ENCODE measurements around the gene CRYGN. TPM values are rescaled to one million over a fixed set of nuclear protein-coding genes. Genes with fewer than 3 reads are reported as not detected.
A peak's percentile ranks its signal among the peaks of the same experiment; 100 is the strongest.

Gene CRYGN
- total RNA-seq, 4 donors from 2014 or later, result not detected

- H3K27me3 ChIP-seq, result no peaks in the 10 kb centered on the region
- H3K36me3 ChIP-seq, result no peaks in the 10 kb centered on the region
- H3K9me3 ChIP-seq, result no peaks in the 10 kb centered on the region
- TF ChIP-seq CTCF (IDR thresholded peaks at IDR 0.05) (peak in 2 of 6 experiments; percentile 11), POLR2A (IDR thresholded peaks at IDR 0.05) (no peak)
- peaks cover 0 to 6% (median 0%) of the 10 kb centered on the region in 4 donors for H3K4me1 ChIP-seq
- H3K27ac ChIP-seq, result peak overlapping the region in 1 of 4 donors; percentile 38
- DNase-seq, result peak in 1 of 3 donors; percentile 28
- no peak overlapping the region for H3K4me3 ChIP-seq
Observed at GRCh38 chr7:151432658-151433521, 7.1 kb downstream of the CRYGN start.

GRCh38 chr7:151431768-151432311 is 8.1 kb downstream of the CRYGN start:
- Histone ChIP-seq H3K4me3 (no peak overlapping the region), H3K36me3 (no peaks in the 10 kb centered on the region), H3K9me3 (no peaks in the 10 kb centered on the region), H3K27ac (no peak overlapping the region), H3K4me1 (peaks cover 0 to 6% (median 0%) of the 10 kb centered on the region in 4 donors), H3K27me3 (no peaks in the 10 kb centered on the region)
- DNase-seq, result no peak
- no peak for TF ChIP-seq POLR2A (IDR thresholded peaks at IDR 0.05)
- TF ChIP-seq CTCF (IDR thresholded peaks at IDR 0.05), result no peak

GRCh38 chr7:151431281-151431767 is 8.6 kb downstream of the CRYGN start:
- no peak for TF ChIP-seq CTCF (IDR thresholded peaks at IDR 0.05)
- no peak for TF ChIP-seq POLR2A (IDR thresholded peaks at IDR 0.05)
- H3K27ac ChIP-seq, result no peak overlapping the region

DNA sequence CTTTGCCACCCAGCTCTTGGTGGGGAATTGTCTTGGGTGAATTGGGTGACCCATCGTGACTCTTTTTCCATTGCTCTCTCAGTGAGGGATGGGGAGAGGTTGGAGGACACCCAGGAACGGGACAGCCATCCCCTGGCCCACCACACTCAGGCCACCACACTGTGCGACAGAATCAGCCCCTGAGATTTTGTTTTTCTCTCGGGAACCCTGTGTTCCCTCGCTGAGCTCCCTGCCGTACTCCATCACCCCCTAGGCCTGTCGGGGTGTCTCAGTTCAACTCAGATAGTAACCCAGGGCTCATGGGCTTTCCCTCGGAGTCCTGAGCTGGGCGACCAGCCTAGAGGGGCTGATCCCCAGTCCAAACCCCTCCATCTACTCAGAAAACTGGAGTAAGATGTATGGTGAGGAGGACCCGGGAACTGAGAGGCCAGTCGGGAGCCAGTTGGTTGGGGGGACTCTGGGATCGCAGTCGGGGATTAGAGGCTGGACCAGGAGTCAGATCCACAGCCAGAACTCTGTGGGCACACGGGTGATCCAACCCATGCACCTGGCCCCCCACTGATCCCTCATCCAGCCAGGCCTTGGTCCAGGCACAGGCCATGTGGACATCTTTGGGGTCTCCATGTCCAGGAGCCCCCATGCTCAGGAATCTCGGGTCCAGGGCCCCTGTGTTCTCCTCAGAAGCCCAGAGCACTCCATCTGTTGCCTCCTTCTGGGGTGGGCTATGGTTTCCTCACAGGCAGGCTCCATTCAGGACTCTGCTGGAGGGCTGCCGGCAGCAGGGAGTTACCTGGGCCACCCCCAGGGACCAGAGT is 9.3 kb downstream of the CRYGN start:
- no peak for TF ChIP-seq CTCF (IDR thresholded peaks at IDR 0.05)
- no peak for TF ChIP-seq POLR2A (IDR thresholded peaks at IDR 0.05)
- Histone ChIP-seq H3K4me3 (no peak overlapping the region), H3K36me3 (no peaks in the 10 kb centered on the region), H3K27me3 (no peaks in the 10 kb centered on the region), H3K4me1 (peaks cover 0 to 6% (median 0%) of the 10 kb centered on the region in 4 donors), H3K27ac (no peak overlapping the region), H3K9me3 (no peaks in the 10 kb centered on the region)
- DNase-seq, result no peak

More at GRCh38 chr7:151431281-151431767, 8.6 kb downstream of the CRYGN start:
- Histone ChIP-seq H3K27me3 (no peaks in the 10 kb centered on the region), H3K9me3 (no peaks in the 10 kb centered on the region), H3K4me3 (no peak overlapping the region), H3K36me3 (no peaks in the 10 kb centered on the region), H3K4me1 (peaks cover 0 to 6% (median 0%) of the 10 kb centered on the region in 4 donors)
- no peak for DNase-seq

GRCh38 chr7:151429560-151430331 is 10.2 kb downstream of the CRYGN start:
- H3K4me1 ChIP-seq, result peaks cover 0 to 6% (median 0%) of the 10 kb centered on the region in 4 donors
- peak in 2 of 3 donors; percentile 61 to 77 for DNase-seq

More at GRCh38 chr7:151429560-151430331, 10.2 kb downstream of the CRYGN start:
- Histone ChIP-seq H3K4me3 (no peak overlapping the region), H3K9me3 (no peaks in the 10 kb centered on the region), H3K36me3 (no peaks in the 10 kb centered on the region), H3K27me3 (no peaks in the 10 kb centered on the region), H3K27ac (peak overlapping the region in 2 of 4 donors; percentile 39 to 58)
- TF ChIP-seq CTCF (IDR thresholded peaks at IDR 0.05) (no peak), POLR2A (IDR thresholded peaks at IDR 0.05) (no peak)
